Pancreas (tissue), 10 donors: ENCODE results near the gene CDKN1C. TPM values are rescaled to one million over a fixed set of nuclear protein-coding genes. Genes with fewer than 3 reads are reported as not detected.
A peak's percentile ranks its signal among the peaks of the same experiment; 100 is the strongest.

ENCODE experiments used
- ATAC-seq, 4 donors: fragments of 200-7000 bp; cut with Tn5 transposase; one replicate each; pipeline versions ENCODE4 v1.8.0 to v1.9.1; 2020; ENCODE audit warnings: mild to moderate bottlenecking in 4 of 4, moderate library complexity in 4 of 4
- DNase-seq, 6 donors: peaks; one replicate each; pipeline ENCODE4 v3.0.0-alpha.2; 2020
- FAIRE-seq: peaks from 2 replicates; lab custom pipeline; 2012; peaks lifted over from hg19 to GRCh38; lab: Jason Lieb, UNC
- H3K27ac ChIP-seq, 4 donors: fragments of 200-600 bp; sonication (generic); 1 replicate in 3 of 4; 2 replicates in 1 of 4; pipeline versions ENCODE4 v1.5.0 to v1.8.0; 2020
- H3K27me3 ChIP-seq, 4 donors: fragments of 200-600 bp; one replicate each; pipeline ENCODE4 v1.8.0; 2021
- H3K36me3 ChIP-seq, 3 donors: fragments of 200-600 bp; sonication (generic) in 1 of 3; one replicate each; pipeline versions ENCODE4 v1.5.0 to v1.8.0; 2020 to 2021
- H3K4me1 ChIP-seq, 3 donors: fragments of 200-600 bp; one replicate each; pipeline ENCODE4 v1.8.0; 2021
- H3K4me3 ChIP-seq, 4 donors: fragments of 200-600 bp; sonication (generic) in 2 of 4; one replicate each; pipeline versions ENCODE4 v1.5.0 to v1.8.0; 2020 to 2021
- H3K9me3 ChIP-seq, 4 donors: fragments of 200-600 bp; one replicate each; pipeline ENCODE4 v1.8.0; 2021
- WGBS, 2 donors: extraction: QIAGEN DNeasy Blood & Tissue Kit; methylation state at CpG; one replicate each; pipeline ENCODE4 v1.1.7; 2013; 5-methylcytosine and 5-hydroxymethylcytosine counted together
- intact Hi-C, 3 donors: fragments of 100-400 bp; cut with DNase I; formaldehyde crosslinking; loops; one replicate each; pipeline versions ENCODE4 v1.11.1 to v1.14.2; 2022
- polyA plus RNA-seq, 2 donors: library from polyadenylated mRNA; stranded (reverse); fragments of 200-250 nt; gene quantifications; one replicate each; pipeline ENCODE4 v1.2.3, GENCODE V29; 2013
- total RNA-seq, 6 donors: library from RNA; stranded (reverse); fragmentation: NEBNext Ultra II Directional in 4 of 6; extraction: Animal tissue kit (Norgen Biotek cat#: 25700) in 4 of 6; gene quantifications; one replicate each; pipeline versions ENCODE4 v1.2.1 to v1.2.4, GENCODE V29; 2021 to 2023
- TF ChIP-seq, protein P1 (sequence below), 4 donors: fragments of 200-600 bp; sonication (generic) in 3 of 4; IDR thresholded peaks; one replicate each; pipeline versions ENCODE4 v1.5.0 to v1.8.0; 2021; ENCODE audit warnings: antibody characterized with exemption in 4 of 4
- donor health status: healthy with polysubstance abuse.
- donor health status: DM: no; HTN: no; CAD: no; lungs with moderate emphysema.
- donor health status: DM: no; HTN: no; CAD: no.
- donor health status: control.
- donor health status: control.
- donor health status: Bipolar disorder and iron deficiency.
- donor health status: DM: yes; HTN: yes; CAD: no.
- donor health status: DM: no; HTN: no; CAD: no.
- donor health status: DM: no; HTN: no; CAD: no.
- donor health status: DM: yes; HTN: yes; CAD: no.

CDKN1C gene
- total and polyA plus RNA-seq, 8 donors, result 9.2 to 71.4 (median 20.0) TPM

DNA sequence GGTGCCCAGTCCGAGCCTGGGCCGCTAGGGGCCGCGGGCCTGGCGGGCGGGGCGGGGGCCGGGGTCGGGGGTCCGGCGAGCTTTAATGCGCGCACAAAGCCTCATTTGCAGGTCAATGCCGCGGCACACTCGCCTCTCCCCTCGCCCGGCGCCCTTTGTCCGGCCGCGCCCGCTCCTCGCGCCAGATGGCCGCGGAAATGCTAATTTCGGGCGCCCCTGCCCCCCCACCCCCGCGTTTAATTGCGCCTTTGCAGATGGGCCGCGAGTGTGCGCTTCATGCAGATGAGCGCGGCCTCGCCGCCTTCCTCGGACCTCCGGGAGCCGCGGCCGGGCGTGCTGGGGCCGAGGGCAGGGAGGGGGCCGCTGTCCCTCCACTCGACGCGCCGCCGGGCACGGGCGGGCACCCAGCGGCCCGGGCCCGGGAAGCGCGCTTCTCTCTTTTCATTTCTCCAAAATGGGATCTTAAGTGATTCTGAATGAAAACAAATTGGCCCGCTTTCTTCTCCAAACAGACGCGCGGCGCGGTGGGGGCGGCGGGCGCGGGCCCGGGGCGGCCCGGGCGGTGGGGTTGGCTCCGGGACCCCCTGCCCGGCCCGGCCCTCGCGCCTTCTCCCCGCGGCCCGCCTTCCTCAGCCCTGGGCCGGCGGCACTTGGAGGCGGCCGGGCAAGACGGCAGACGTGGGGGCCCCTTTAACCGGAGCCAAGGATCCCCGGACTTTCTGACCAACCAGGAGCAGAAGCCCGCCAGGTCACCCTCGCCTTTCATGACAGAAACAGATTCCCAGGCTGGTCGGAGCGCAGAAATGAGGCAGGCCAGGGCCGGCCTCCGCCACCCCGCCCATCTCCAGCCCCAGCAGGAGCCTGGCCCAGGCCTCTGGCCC is 22.9 kb downstream of the CDKN1C start:
- Histone ChIP-seq H3K4me1 (no peaks in the 10 kb centered on the region), H3K4me3 (peak overlapping the region in 2 of 4 donors; percentile 14 to 40), H3K9me3 (no peaks in the 10 kb centered on the region), H3K27ac (no peak overlapping the region), H3K27me3 (peaks cover 0 to 4% (median 0%) of the 10 kb centered on the region in 4 donors), H3K36me3 (no peaks in the 10 kb centered on the region)
- WGBS, 2 donors, result 8 to 10% methylated on average over 42 to 96 of the region's 96 CpGs
- FAIRE-seq (no peak), DNase-seq (peak in 1 of 6 donors; percentile 46), ATAC-seq (no peak)
- TF ChIP-seq, protein P1, sequence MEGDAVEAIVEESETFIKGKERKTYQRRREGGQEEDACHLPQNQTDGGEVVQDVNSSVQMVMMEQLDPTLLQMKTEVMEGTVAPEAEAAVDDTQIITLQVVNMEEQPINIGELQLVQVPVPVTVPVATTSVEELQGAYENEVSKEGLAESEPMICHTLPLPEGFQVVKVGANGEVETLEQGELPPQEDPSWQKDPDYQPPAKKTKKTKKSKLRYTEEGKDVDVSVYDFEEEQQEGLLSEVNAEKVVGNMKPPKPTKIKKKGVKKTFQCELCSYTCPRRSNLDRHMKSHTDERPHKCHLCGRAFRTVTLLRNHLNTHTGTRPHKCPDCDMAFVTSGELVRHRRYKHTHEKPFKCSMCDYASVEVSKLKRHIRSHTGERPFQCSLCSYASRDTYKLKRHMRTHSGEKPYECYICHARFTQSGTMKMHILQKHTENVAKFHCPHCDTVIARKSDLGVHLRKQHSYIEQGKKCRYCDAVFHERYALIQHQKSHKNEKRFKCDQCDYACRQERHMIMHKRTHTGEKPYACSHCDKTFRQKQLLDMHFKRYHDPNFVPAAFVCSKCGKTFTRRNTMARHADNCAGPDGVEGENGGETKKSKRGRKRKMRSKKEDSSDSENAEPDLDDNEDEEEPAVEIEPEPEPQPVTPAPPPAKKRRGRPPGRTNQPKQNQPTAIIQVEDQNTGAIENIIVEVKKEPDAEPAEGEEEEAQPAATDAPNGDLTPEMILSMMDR (IDR thresholded peaks at IDR 0.05), result no peak
- intact Hi-C loops, result no loop called here

DNA sequence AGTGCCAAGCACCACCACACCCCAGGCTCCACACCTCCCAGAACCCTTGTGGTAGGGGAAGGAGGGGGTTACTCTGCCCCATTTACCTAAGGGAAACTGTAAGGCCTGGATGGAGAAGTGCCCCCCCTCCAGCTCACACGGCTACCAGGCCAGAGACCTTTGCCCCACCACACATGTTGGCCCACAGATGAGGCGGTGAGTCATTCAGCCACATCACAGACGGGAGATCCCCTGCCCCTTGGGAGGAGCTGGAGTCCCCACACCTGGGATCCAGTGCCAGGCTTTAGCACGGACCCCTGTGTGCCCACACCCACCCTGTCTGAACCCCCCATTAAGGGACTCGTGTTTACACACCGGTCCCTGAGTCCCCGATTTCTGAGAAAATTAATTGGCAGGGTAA is 24.9 kb downstream of the CDKN1C start:
- H3K4me3 ChIP-seq, result no peak overlapping the region
- H3K4me1 ChIP-seq, result no peaks in the 10 kb centered on the region
- peaks cover 0 to 4% (median 0%) of the 10 kb centered on the region in 4 donors for H3K27me3 ChIP-seq
- ATAC-seq (peak in 3 of 4 donors; percentile 54 to 86 (median 78)), FAIRE-seq (no peak), DNase-seq (peak in 2 of 6 donors; percentile 35 to 45)
- no peaks in the 10 kb centered on the region for H3K9me3 ChIP-seq
- intact Hi-C loops, result no loop called here
- H3K27ac ChIP-seq, result no peak overlapping the region
- TF ChIP-seq, protein P1 (IDR thresholded peaks at IDR 0.05), result no peak
- no peaks in the 10 kb centered on the region for H3K36me3 ChIP-seq
- WGBS, 2 donors, result 65 to 71% methylated on average over 7 of the region's 7 CpGs

GRCh38 chr11:2859699-2860037 is 25.9 kb downstream of the CDKN1C start:
- H3K27ac ChIP-seq, result no peak overlapping the region
- 92 to 94% methylated on average over 10 of the region's 10 CpGs for WGBS, 2 donors
- TF ChIP-seq, protein P1 (IDR thresholded peaks at IDR 0.05), result no peak
- H3K4me1 ChIP-seq, result no peaks in the 10 kb centered on the region
- H3K4me3 ChIP-seq, result no peak overlapping the region
- ATAC-seq (no peak), FAIRE-seq (no peak), DNase-seq (peak in 1 of 6 donors; percentile 28)
- intact Hi-C loops, result no loop called here
- peaks cover 0 to 4% (median 0%) of the 10 kb centered on the region in 4 donors for H3K27me3 ChIP-seq
- no peaks in the 10 kb centered on the region for H3K36me3 ChIP-seq
- H3K9me3 ChIP-seq, result no peaks in the 10 kb centered on the region

- FAIRE-seq (no peak), DNase-seq (no peak), ATAC-seq (no peak)
- Histone ChIP-seq H3K27me3 (peaks cover 0 to 4% (median 0%) of the 10 kb centered on the region in 4 donors), H3K36me3 (no peaks in the 10 kb centered on the region), H3K27ac (no peak overlapping the region), H3K9me3 (no peaks in the 10 kb centered on the region), H3K4me1 (no peaks in the 10 kb centered on the region), H3K4me3 (no peak overlapping the region)
- WGBS, 2 donors, result 77 to 85% methylated on average over 14 to 16 of the region's 16 CpGs
- intact Hi-C loops, result no loop called here
- TF ChIP-seq, protein P1 (IDR thresholded peaks at IDR 0.05), result no peak
Measured at GRCh38 chr11:2858995-2859698, 26.4 kb downstream of the CDKN1C start.
